ENCODE measurements around the gene MYO1F. TPM values are rescaled to one million over a fixed set of nuclear protein-coding genes. Genes with fewer than 3 reads are reported as not detected.

MYO1F gene
- total and polyA plus RNA-seq, 2 of the 13 experiments (the other 11 are each of a cell fraction or from before 2014, with no cell fraction given) = 0.09 to 0.13 TPM

GRCh38 chr19:8513687-8514504 is 63.3 kb downstream of the MYO1F start, which contains the start of gene ZNF414 (continued):
- TF ChIP-seq PHF21A (CRISPR knock-in tag; IDR thresholded peaks at IDR 0.05) = 0 out of 2 replicates have a peak, but pooled peaks have one; percentile 34
- TF ChIP-seq PLSCR1 (CRISPR knock-in tag; IDR thresholded peaks at IDR 0.05; ENCODE audit: borderline replicate concordance) = no peak
- TF ChIP-seq TCF7L2 (IDR thresholded peaks at IDR 0.05; ENCODE audit: low read depth, low read length) = no peak
- no peak for TF ChIP-seq PPARG (CRISPR knock-in tag; conservative IDR thresholded peaks at IDR 0.05)
- TF ChIP-seq ARHGAP35 (CRISPR knock-in tag; IDR thresholded peaks at IDR 0.05; ENCODE audit: borderline replicate concordance) = 0 out of 2 replicates have a peak, but pooled peaks have one; percentile 37
- TF ChIP-seq ZNF263 (CRISPR knock-in tag; IDR thresholded peaks at IDR 0.05) = peak; percentile 71
- peak; percentile 95 for TF ChIP-seq SP4 (CRISPR knock-in tag; IDR thresholded peaks at IDR 0.05)
- TF ChIP-seq ATRX (CRISPR knock-in tag; IDR thresholded peaks at IDR 0.05; ENCODE audit: borderline replicate concordance) = no peak
- TF ChIP-seq ZNF317 (CRISPR knock-in tag; IDR thresholded peaks at IDR 0.05) = no peak
- TF ChIP-seq THAP7 (CRISPR knock-in tag; IDR thresholded peaks at IDR 0.05) = no peak
- TF ChIP-seq PCBP1 (IDR thresholded peaks at IDR 0.05; ENCODE audit: borderline replicate concordance, low read depth, low read length) = no peak
- TF ChIP-seq THYN1 (CRISPR knock-in tag; IDR thresholded peaks at IDR 0.05; ENCODE audit: borderline replicate concordance, low read depth) = no peak
- no peak for TF ChIP-seq ERF (CRISPR knock-in tag; IDR thresholded peaks at IDR 0.05)
- no peak for TF ChIP-seq TMF1 (CRISPR knock-in tag; IDR thresholded peaks at IDR 0.05; ENCODE audit: low read depth)
- TF ChIP-seq ZNF883 (CRISPR knock-in tag; IDR thresholded peaks at IDR 0.05; ENCODE audit: not compliant biosample characterization) = peak; percentile 82
- TF ChIP-seq ZHX2 (IDR thresholded peaks at IDR 0.05; ENCODE audit: low read depth) = peak; percentile 66; the same call in 1 of the 2 replicates
- TF ChIP-seq ZHX2 (CRISPR knock-in tag; IDR thresholded peaks at IDR 0.05; ENCODE audit: borderline replicate concordance) = no peak
- no peak for TF ChIP-seq ZC3H4 (CRISPR knock-in tag; IDR thresholded peaks at IDR 0.05; ENCODE audit: borderline replicate concordance)
- 0 out of 2 replicates have a peak, but pooled peaks have one; percentile 20 for TF ChIP-seq ELF3 (CRISPR knock-in tag; IDR thresholded peaks at IDR 0.05)
- TF ChIP-seq NBN (conservative IDR thresholded peaks at IDR 0.05) = no peak
- 0 out of 2 replicates have a peak, but pooled peaks have one; percentile 52 for TF ChIP-seq MAZ (IDR thresholded peaks at IDR 0.05; ENCODE audit: borderline replicate concordance, low read depth, low read length)
- TF ChIP-seq MAZ (CRISPR knock-in tag; IDR thresholded peaks at IDR 0.05; ENCODE audit: low read depth) = peak; percentile 76

All from HepG2 (cell line).